Keratinocyte (primary cell): ENCODE results near the gene CLBA1. TPM values are rescaled to one million over a fixed set of nuclear protein-coding genes. Genes with fewer than 3 reads are reported as not detected.

Experiments
- DNase-seq: peaks from one replicate; pipeline ENCODE4 v3.0.0-alpha.2; 2011; ENCODE audit warnings: low read depth, missing footprints, low spot score
- FAIRE-seq: peaks from 2 replicates; lab custom pipeline; 2011; peaks lifted over from hg19 to GRCh38; lab: Jason Lieb, UNC
- H2AFZ ChIP-seq: 2 replicates; pipeline ENCODE4 v1.6.0; 2012; ENCODE audit warnings: low read length, control low read depth, inconsistent platforms; ENCODE audit not compliant: control insufficient read depth
- H3K27ac ChIP-seq: 2 replicates; pipeline ENCODE4 v1.5.1; 2011; ENCODE audit warnings: low read length; ENCODE audit not compliant: control insufficient read depth, insufficient read depth
- H3K27me3 ChIP-seq: 3 replicates; pipeline ENCODE4 v1.6.0; 2011; ENCODE audit warnings: low read length; ENCODE audit not compliant: control insufficient read depth, insufficient read depth; ENCODE audit errors: extremely low read depth
- H3K36me3 ChIP-seq, 2 experiments: 2 replicates in 1 of 2; 3 replicates in 1 of 2; pipeline ENCODE4 v1.5.1; 2011; ENCODE audit warnings: low read length in 2 of 2, mild to moderate bottlenecking in 1 of 2; ENCODE audit not compliant: control insufficient read depth in 2 of 2, insufficient read depth in 2 of 2; ENCODE audit errors: extremely low read depth in 1 of 2
- H3K4me1 ChIP-seq: 3 replicates; pipeline ENCODE4 v1.5.1; 2011; ENCODE audit warnings: low read length; ENCODE audit not compliant: control insufficient read depth, insufficient read depth; ENCODE audit errors: extremely low read depth
- H3K4me2 ChIP-seq: 3 replicates; pipeline ENCODE4 v1.6.0; 2011; ENCODE audit warnings: low read depth, low read length; ENCODE audit not compliant: control insufficient read depth, insufficient read depth; ENCODE audit errors: extremely low read depth
- H3K4me3 ChIP-seq, 3 experiments: fragments of 200-600 bp in 1 of 3; sonication (generic) in 1 of 3; 2 replicates in 2 of 3; 3 replicates in 1 of 3; pipeline ENCODE4 v1.5.1; 2011 to 2016; ENCODE audit warnings: low read length in 3 of 3, mild to moderate bottlenecking in 3 of 3, control low read depth in 2 of 3, inconsistent platforms in 1 of 3, low read depth in 1 of 3, mixed read lengths in 1 of 3, mixed run types in 1 of 3, moderate library complexity in 1 of 3; ENCODE audit not compliant: control insufficient read depth in 2 of 3, insufficient read depth in 2 of 3; ENCODE audit errors: extremely low read depth in 1 of 3
- H3K79me2 ChIP-seq: 2 replicates; pipeline ENCODE4 v1.6.0; 2012; ENCODE audit warnings: low read length; ENCODE audit not compliant: control insufficient read depth, insufficient read depth
- H3K9ac ChIP-seq: 3 replicates; pipeline ENCODE4 v1.6.0; 2011; ENCODE audit warnings: low read length; ENCODE audit not compliant: control insufficient read depth, insufficient read depth; ENCODE audit errors: extremely low read depth
- H3K9me1 ChIP-seq: 3 replicates; pipeline ENCODE4 v1.6.0; 2011; ENCODE audit warnings: low read length; ENCODE audit not compliant: control insufficient read depth, insufficient read depth; ENCODE audit errors: extremely low read depth
- H3K9me3 ChIP-seq: 2 replicates; pipeline ENCODE4 v1.5.1; 2012; ENCODE audit warnings: low read depth, low read length; ENCODE audit not compliant: control insufficient read depth
- H4K20me1 ChIP-seq: 3 replicates; pipeline ENCODE4 v1.6.0; 2011; ENCODE audit warnings: low read length; ENCODE audit not compliant: control insufficient read depth, insufficient read depth; ENCODE audit errors: extremely low read depth
- CTCF ChIP-seq, 3 experiments: IDR thresholded peaks in 1 of 3; conservative IDR thresholded peaks in 1 of 3; optimal IDR thresholded peaks in 1 of 3; 2 replicates in 2 of 3; 3 replicates in 1 of 3; pipeline versions ENCODE3 to v1.5.1; 2011; ENCODE audit warnings: low read length in 3 of 3, mild to moderate bottlenecking in 3 of 3, moderate library complexity in 2 of 3, control low read depth in 1 of 3, inconsistent platforms in 1 of 3; ENCODE audit not compliant: insufficient read depth in 2 of 3; ENCODE audit errors: extremely low read depth in 1 of 3
- EZH2 ChIP-seq: IDR thresholded peaks from one replicate; pipeline ENCODE4 v1.6.1; 2012; ENCODE audit warnings: inconsistent platforms, mild to moderate bottlenecking, low read length, moderate library complexity
- dilution Hi-C: fragments of 300-500 bp; cut with MboI; formaldehyde crosslinking; loops from one replicate; pipeline ENCODE4 v1.7.0; 2020; ENCODE audit warnings: low sequenced_read_pairs; ENCODE audit not compliant: extremely low pct_ligation_motif_present
- polyA plus RNA-seq, 5 experiments: library from polyadenylated mRNA; depleted of rRNA in 3 of 5; stranded (reverse) in 3 of 5; stranded (forward) in 1 of 5; unstranded in 1 of 5; fragments of >200 nt; gene quantifications; 1 replicate in 1 of 5; 2 replicates in 3 of 5; 3 replicates in 1 of 5; pipeline versions ENCODE4 v1.2.1 to v1.2.3, GENCODE V29; 2011 to 2012; ENCODE audit warnings: missing spikeins in 2 of 5, low read depth in 1 of 5, low replicate concordance in 1 of 5

CLBA1 gene
- polyA plus RNA-seq, 1 donor (not counting 4 experiments of a cell fraction or from before 2014, with no cell fraction given): 8.6 TPM

- Histone ChIP-seq H3K9ac (peak overlapping the region; percentile 100), H3K4me2 (peak overlapping the region; percentile 91), H3K9me3 (no peaks in the 10 kb centered on the region), H3K4me1 (peaks cover 75% of the 10 kb centered on the region), H2AFZ (no peak overlapping the region), H3K4me3 (peak overlapping the region in 2 of 3 experiments; percentile 17 to 62), H3K27me3 (no peaks in the 10 kb centered on the region), H4K20me1 (peaks cover 3% of the 10 kb centered on the region), H3K9me1 (no peaks in the 10 kb centered on the region), H3K27ac (peak overlapping the region; percentile 98), H3K79me2 (peaks cover 48% of the 10 kb centered on the region), H3K36me3 (no peaks in the 10 kb centered on the region)
- no peak for TF ChIP-seq CTCF (optimal IDR thresholded peaks at IDR 0.05 in 1 of 3, IDR thresholded peaks at IDR 0.05 in 1 of 3, conservative IDR thresholded peaks at IDR 0.05 in 1 of 3; ENCODE audit: extremely low read depth in 1 of 3, insufficient read depth in 2 of 3, low read length in 3 of 3)
- no peak for TF ChIP-seq EZH2
- dilution Hi-C loops: no loop called here
- no peak for FAIRE-seq
- DNase-seq: no peak
Measured at GRCh38 chr14:104971447-104972240, 13.9 kb upstream of the CLBA1 start.

- Histone ChIP-seq H3K36me3 (no peaks in the 10 kb centered on the region), H4K20me1 (peaks cover 3% of the 10 kb centered on the region), H2AFZ (peak overlapping the region; percentile 37), H3K4me2 (peak overlapping the region; percentile 91), H3K27ac (peak overlapping the region; percentile 98), H3K4me1 (peaks cover 74% of the 10 kb centered on the region), H3K79me2 (peaks cover 47% of the 10 kb centered on the region), H3K9me1 (no peaks in the 10 kb centered on the region), H3K4me3 (peak overlapping the region; percentile 10 to 62 (median 49)), H3K27me3 (no peaks in the 10 kb centered on the region), H3K9me3 (no peaks in the 10 kb centered on the region), H3K9ac (peak overlapping the region; percentile 100)
- peak in 2 of 3 experiments; percentile 39 to 52 for TF ChIP-seq CTCF (optimal IDR thresholded peaks at IDR 0.05 in 1 of 3, IDR thresholded peaks at IDR 0.05 in 1 of 3, conservative IDR thresholded peaks at IDR 0.05 in 1 of 3; ENCODE audit: extremely low read depth in 1 of 3, insufficient read depth in 2 of 3, low read length in 3 of 3)
- no peak for TF ChIP-seq EZH2
- peak; percentile 98 for FAIRE-seq
- DNase-seq: peak; percentile 81
- dilution Hi-C loops: no loop called here
Measured at GRCh38 chr14:104972301-104973134, 13.1 kb upstream of the CLBA1 start.
